Activated CD8-positive, alpha-beta T cell treated with anti-CD3 and anti-CD28 coated beads for 36 hours (primary cell): ENCODE results near the gene RAD51B. TPM values are rescaled to one million over a fixed set of nuclear protein-coding genes. Genes with fewer than 3 reads are reported as not detected.

Source experiments
- ATAC-seq: fragments of 200-7000 bp; cut with Tn5 transposase; one replicate; pipeline ENCODE4 v1.10.0; 2021; ENCODE audit warnings: mild to moderate bottlenecking, moderate library complexity
- CTCF ChIA-PET: fragments of 350-600 bp; sonication (Branson Sonifier 250); formaldehyde crosslinking; loops from one replicate; lab custom pipeline; 2021; ENCODE audit warnings: antibody characterized with exemption; lab: Charles Lee
- POLR2A ChIA-PET: fragments of 350-600 bp; sonication (Branson Sonifier 250); formaldehyde crosslinking; loops from one replicate; lab custom pipeline; 2021; ENCODE audit warnings: antibody characterized with exemption; lab: Charles Lee
- DNase-seq: peaks from one replicate; pipeline ENCODE4 v3.0.0-alpha.2; 2020
- H3K27ac Mint-ChIP-seq: one replicate; pipeline ENCODE4 v1.8.0; 2021; ENCODE audit warnings: mild to moderate bottlenecking, mixed read lengths
- H3K27me3 Mint-ChIP-seq: one replicate; pipeline ENCODE4 v1.8.0; 2021; ENCODE audit warnings: mixed read lengths
- H3K36me3 Mint-ChIP-seq: one replicate; pipeline ENCODE4 v1.8.0; 2021; ENCODE audit warnings: low read depth, mixed read lengths
- H3K4me1 Mint-ChIP-seq: one replicate; pipeline ENCODE4 v1.8.0; 2021; ENCODE audit warnings: low read depth, mixed read lengths
- H3K4me3 Mint-ChIP-seq: one replicate; pipeline ENCODE4 v1.8.0; 2021; ENCODE audit warnings: mild to moderate bottlenecking, moderate library complexity, mixed read lengths
- H3K9me3 Mint-ChIP-seq: one replicate; pipeline ENCODE4 v1.8.0; 2021; ENCODE audit warnings: mixed read lengths
- CTCF ChIP-seq: fragments of 200-600 bp; IDR thresholded peaks from one replicate; pipeline ENCODE4 v1.8.0; 2022; ENCODE audit warnings: antibody characterized with exemption, mild to moderate bottlenecking
- intact Hi-C: fragments of 100-400 bp; cut with micrococcal nuclease; formaldehyde crosslinking; loops from one replicate; pipeline ENCODE4 v1.10.0; 2022
- total RNA-seq, 2 experiments: library from RNA; stranded (reverse); gene quantifications; one replicate each; pipeline ENCODE4 v1.2.3, GENCODE V29; 2021

Gene RAD51B
- total RNA-seq, 2 experiments from 2014 or later, result 38.2 to 40.6 TPM

DNA sequence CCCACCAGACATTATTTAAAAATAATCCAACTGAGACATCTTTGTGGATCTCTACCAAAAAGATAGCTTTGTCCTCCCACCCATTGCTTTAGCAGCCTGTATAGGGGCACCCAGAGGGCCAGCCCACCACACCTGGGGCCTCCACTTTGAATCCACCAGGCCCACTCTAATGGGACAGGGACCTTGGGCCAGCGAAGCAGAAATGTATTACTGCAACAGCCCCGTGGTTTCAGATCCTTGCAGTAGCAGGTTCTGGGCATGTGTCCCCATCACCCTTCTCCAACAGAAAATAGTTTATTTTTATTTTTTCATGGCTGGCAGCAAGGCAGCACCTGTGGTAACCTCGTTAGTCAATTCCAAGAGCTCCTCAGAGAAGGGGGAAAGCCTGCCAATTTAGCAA, 754.9 kb downstream of the RAD51B start:
- H3K4me3 Mint-ChIP-seq, result no peak overlapping the region
- POLR2A ChIA-PET, result interaction anchor here (2.1 kb wide), 1 partner anchor 12 kb away, joined by 7 read pairs; no protein-coding TSS in a partner anchor
- H3K36me3 Mint-ChIP-seq, result no peaks in the 10 kb centered on the region
- CTCF ChIA-PET, result no interaction called here
- DNase-seq, result no peak
- no peak overlapping the region for H3K27ac Mint-ChIP-seq
- H3K9me3 Mint-ChIP-seq, result no peaks in the 10 kb centered on the region
- ATAC-seq, result no peak
- H3K4me1 Mint-ChIP-seq, result no peaks in the 10 kb centered on the region
- H3K27me3 Mint-ChIP-seq, result no peaks in the 10 kb centered on the region
- no peak for TF ChIP-seq CTCF
- intact Hi-C loops, result no loop called here

DNA sequence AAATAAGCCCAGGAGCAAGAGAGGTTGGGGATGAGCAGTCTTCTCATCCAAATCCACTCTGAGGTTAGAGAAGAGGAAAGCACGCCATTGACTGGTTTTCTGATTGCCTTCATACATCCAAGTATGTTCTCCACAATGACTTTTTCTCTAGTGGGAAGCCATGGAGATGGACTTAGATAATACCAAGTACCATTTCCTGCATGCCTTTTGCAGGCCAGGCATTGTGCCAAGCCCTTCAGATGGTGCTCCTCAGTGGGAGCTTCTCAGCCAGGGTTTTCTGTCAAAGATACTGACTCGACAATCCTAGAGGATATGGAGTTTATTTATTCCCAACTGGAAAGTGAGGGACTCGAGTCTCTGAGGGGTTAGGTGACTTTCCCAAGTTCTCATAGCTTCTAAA, 755.3 kb downstream of the RAD51B start:
- DNase-seq, result no peak
- Mint-ChIP-seq H3K4me1 (no peaks in the 10 kb centered on the region), H3K27me3 (no peaks in the 10 kb centered on the region), H3K4me3 (no peak overlapping the region), H3K36me3 (no peaks in the 10 kb centered on the region), H3K9me3 (no peaks in the 10 kb centered on the region), H3K27ac (no peak overlapping the region)
- CTCF ChIA-PET, result no interaction called here
- no peak for TF ChIP-seq CTCF
- no peak for ATAC-seq
- POLR2A ChIA-PET, result interaction anchor here (2.1 kb wide), 1 partner anchor 12 kb away, joined by 7 read pairs; no protein-coding TSS in a partner anchor
- intact Hi-C loops, result no loop called here

DNA sequence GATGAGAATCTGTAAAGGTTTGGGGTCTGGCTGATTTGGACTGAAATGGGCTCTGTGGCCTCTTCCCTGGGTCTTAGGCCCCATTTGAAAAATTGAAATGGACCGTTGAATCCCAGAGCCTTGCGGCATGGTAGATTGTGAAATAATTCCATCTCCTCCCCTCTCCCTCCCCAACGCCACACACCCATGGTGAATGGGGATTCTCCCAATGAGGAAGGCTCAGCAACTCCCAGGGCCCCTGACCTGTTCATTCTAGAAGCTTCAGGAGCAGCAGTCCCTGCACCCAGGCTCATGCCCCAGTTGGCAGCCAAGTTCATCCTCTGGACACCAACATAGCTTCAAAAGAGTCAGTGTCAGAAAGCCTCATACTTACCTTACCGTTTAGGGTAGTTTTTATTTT, 755.8 kb downstream of the RAD51B start:
- DNase-seq, result no peak
- no peak overlapping the region for H3K4me3 Mint-ChIP-seq
- no peaks in the 10 kb centered on the region for H3K27me3 Mint-ChIP-seq
- no peaks in the 10 kb centered on the region for H3K4me1 Mint-ChIP-seq
- CTCF ChIA-PET, result interaction anchor here (1.4 kb wide), 1 partner anchor 269 kb away, joined by 3 read pairs; no protein-coding TSS in a partner anchor
- ATAC-seq, result no peak
- H3K9me3 Mint-ChIP-seq, result no peaks in the 10 kb centered on the region
- TF ChIP-seq CTCF, result no peak
- intact Hi-C loops, result no loop called here
- H3K27ac Mint-ChIP-seq, result no peak overlapping the region
- POLR2A ChIA-PET, result interaction anchor here (2.1 kb wide), 1 partner anchor 11 kb away, joined by 7 read pairs; no protein-coding TSS in a partner anchor
- H3K36me3 Mint-ChIP-seq, result no peaks in the 10 kb centered on the region

DNA sequence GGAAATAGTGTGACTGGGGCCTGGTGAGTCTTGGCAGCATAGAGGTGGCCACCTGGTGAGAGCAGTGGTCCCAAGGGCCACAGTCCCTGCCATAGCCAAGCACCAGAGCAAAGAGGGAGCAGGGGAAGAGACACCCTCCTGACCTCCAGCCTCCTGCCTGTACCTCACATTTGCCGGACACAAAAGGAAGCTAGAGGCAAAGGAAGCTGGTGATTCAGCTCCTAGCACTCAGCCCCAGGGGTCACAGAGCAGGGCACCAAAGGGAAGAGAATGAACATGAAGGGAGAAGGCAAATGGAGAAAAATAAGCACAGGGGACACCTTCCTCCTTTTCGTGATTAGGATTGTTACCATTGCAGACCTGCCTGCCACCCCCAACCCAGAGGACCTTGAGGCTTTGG, 756.5 kb downstream of the RAD51B start:
- no peaks in the 10 kb centered on the region for H3K9me3 Mint-ChIP-seq
- H3K4me1 Mint-ChIP-seq, result no peaks in the 10 kb centered on the region
- CTCF ChIA-PET, result interaction anchor here (1.4 kb wide), 1 partner anchor 268 kb away, joined by 3 read pairs; no protein-coding TSS in a partner anchor
- no peak for DNase-seq
- no peak overlapping the region for H3K27ac Mint-ChIP-seq
- no peak for TF ChIP-seq CTCF
- intact Hi-C loops, result no loop called here
- ATAC-seq, result no peak
- H3K27me3 Mint-ChIP-seq, result no peaks in the 10 kb centered on the region
- POLR2A ChIA-PET, result no interaction called here
- H3K4me3 Mint-ChIP-seq, result no peak overlapping the region
- no peaks in the 10 kb centered on the region for H3K36me3 Mint-ChIP-seq

DNA sequence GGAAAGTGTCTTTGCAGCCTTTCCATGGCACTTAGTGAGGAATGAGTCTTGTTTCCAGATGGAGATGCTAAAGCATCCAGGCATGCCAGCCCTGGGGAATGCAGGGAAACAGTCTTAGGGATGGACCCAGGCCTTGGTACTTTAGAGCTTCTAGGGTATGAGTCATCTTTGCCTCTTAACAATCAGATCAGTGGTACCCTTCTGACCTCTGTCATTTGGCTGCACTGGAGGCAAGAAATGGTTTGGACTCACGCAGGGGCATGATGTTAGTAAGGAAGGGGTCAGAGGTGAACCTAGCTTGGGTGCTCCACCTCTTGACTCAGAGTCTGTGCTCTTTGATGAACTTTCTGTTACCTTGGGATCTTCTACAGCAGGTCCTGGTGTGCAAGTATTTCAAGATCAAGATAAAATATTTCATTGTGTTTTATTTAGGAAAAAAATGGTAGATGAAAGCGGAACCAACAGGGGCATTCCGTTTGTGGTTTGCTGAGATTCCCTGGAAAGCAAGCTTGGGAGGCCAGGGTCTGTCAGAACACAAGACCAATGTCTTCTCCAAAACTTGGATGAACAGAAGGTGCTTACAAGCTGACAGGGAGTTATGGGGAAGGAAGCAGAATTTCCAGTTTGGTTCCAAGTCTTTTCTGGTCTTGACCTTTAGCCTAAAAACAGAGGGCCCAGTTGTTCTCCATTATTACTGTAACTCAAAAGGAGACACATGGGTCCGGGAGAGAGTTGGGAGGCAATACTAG, 757.1 kb downstream of the RAD51B start:
- ATAC-seq, result no peak
- Mint-ChIP-seq H3K27me3 (no peaks in the 10 kb centered on the region), H3K4me1 (no peaks in the 10 kb centered on the region), H3K36me3 (no peaks in the 10 kb centered on the region), H3K27ac (no peak overlapping the region), H3K4me3 (no peak overlapping the region), H3K9me3 (no peaks in the 10 kb centered on the region)
- intact Hi-C loops, result no loop called here
- no peak for TF ChIP-seq CTCF
- no peak for DNase-seq
- POLR2A ChIA-PET, result no interaction called here
- CTCF ChIA-PET, result interaction anchor here (1.4 kb wide), 1 partner anchor 268 kb away, joined by 3 read pairs; no protein-coding TSS in a partner anchor
